Left cardiac atrium (tissue), 4 donors: ENCODE results near the gene HMGXB4. TPM values are rescaled to one million over a fixed set of nuclear protein-coding genes. Genes with fewer than 3 reads are reported as not detected.
"Not testable (repeated sequence)": the region's sequence is repeated elsewhere in the genome, so short reads cannot be mapped to it uniquely, and the experiment has no call there.

Experiments used
- ATAC-seq, 2 donors: fragments of 200-7000 bp; cut with Tn5 transposase; one replicate each; pipeline ENCODE4 v1.9.1; 2020; ENCODE audit warnings: mild to moderate bottlenecking in 2 of 2, moderate library complexity in 2 of 2
- DNase-seq: peaks from one replicate; pipeline ENCODE4 v3.0.0-alpha.2; 2020
- intact Hi-C, 2 donors: fragments of 100-400 bp; cut with DNase I; formaldehyde crosslinking; loops; one replicate each; pipeline versions ENCODE4 v1.14.1 to v1.15.1; 2022 to 2023
- total RNA-seq, 2 donors: library from RNA; stranded (reverse); fragmentation: NEBNext Ultra II Directional; extraction: Animal tissue kit (Norgen Biotek cat#: 25700); gene quantifications; one replicate each; pipeline ENCODE4 v1.2.1, GENCODE V29; 2021
- donor health status: DM: no; HTN: yes; CAD: no.
- donor health status: DM: no; HTN: yes; CAD: no; lungs with severe emphysema.
- donor health status: DM: yes; HTN: yes; CAD: no.
- donor health status: Dilated cardiomyopathy.

HMGXB4 gene
- total RNA-seq, 2 donors from 2014 or later, result 8.8 to 10.3 TPM

DNA sequence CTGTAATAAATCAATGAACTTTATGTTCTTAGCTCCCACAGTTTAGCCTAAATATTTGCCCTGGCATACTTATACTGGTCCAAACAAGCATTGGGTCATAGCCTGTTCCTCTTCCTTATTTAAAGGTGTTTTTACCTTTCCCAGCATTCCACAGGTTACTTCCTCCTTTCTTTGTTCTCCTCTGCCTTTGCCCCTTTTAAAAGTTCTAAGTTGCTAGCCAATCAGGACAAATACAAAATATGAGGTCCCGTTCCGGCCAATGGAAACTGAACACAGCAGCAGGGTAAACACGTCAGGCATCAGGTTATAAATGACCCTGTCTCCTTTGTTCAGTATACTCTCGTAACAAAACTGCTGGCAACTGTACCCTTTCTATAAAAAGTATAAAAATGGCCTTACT is 12.8 kb upstream of the HMGXB4 start:
- ATAC-seq, intact Hi-C loops, DNase-seq: not testable (repeated sequence)

GRCh38 chr22:35250156-35250555 is 7.1 kb upstream of the HMGXB4 start:
- ATAC-seq (no peak), DNase-seq (no peak)
- intact Hi-C loops, result no loop called here

DNA sequence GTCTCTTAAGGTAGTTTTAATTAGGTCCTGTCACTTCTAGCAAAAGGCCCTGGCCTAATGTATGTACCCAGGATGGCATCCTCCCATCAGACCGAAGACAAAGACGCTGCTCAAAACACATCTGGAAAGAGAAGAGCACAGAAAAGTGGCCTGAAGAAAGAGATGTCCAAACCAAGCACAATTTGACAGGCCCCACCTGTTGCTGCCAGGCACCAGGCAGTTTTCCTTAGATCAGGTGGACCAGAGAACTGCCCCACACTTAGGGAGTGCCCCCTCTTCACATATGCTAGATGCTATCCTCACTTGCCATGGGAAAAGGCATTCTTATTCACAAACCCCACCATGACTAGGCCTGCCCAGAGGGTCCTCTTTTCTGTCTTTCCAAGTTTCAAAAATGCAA is 3.3 kb upstream of the HMGXB4 start:
- ATAC-seq (no peak), DNase-seq (no peak)
- intact Hi-C loops, result no loop called here

GRCh38 chr22:35257002-35257320 is 332 bp upstream of the HMGXB4 start:
- intact Hi-C loops, result no loop called here
- ATAC-seq, result no peak
- DNase-seq, result no peak

GRCh38 chr22:35258191-35258988 is 1.1 kb downstream of the HMGXB4 start:
- ATAC-seq (no peak), DNase-seq (no peak)
- intact Hi-C loops, result no loop called here

GRCh38 chr22:35264986-35265385 is 7.7 kb downstream of the HMGXB4 start:
- DNase-seq (no peak), ATAC-seq (no peak)
- intact Hi-C loops, result no loop called here

- DNase-seq (no peak), ATAC-seq (no peak)
- intact Hi-C loops, result no loop called here
Measured at GRCh38 chr22:35266277-35266676, 9.0 kb downstream of the HMGXB4 start.

- no peak for ATAC-seq
Measured at GRCh38 chr22:35269630-35270029, 12.3 kb downstream of the HMGXB4 start.

DNA sequence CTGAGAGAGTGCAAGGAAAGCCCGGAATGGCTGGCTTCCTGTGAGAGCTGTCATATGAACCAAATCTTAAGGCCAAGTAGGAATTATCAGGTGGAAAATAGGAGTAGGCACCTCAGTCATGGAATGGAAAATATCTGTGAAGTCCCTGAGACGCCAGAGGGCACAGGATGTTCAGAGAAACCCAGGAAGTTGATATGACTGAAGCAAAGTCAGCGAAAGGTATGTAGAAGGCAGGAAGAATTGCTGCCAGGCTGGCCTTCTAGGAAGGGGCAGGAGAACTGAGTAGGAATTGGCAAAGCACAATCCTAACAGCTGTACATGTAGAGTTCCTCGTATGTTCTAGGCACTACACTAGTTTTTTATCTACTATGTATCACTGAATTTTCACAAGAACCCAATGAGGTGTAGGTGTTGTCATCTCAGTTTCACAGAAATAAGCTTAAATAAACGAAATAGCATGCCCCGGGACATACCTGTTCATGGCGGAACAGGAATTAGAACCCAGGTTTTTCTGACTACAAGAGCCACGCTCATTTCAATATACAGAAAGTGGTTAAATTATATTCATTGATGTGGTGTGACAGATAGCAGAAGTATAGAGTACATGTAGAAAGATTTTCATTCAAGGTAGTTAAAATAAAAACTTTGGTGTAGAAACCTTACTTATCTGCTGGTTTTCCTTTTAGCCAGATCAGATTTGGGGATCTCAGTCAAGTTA is 17.0 kb downstream of the HMGXB4 start:
- ATAC-seq (no peak), DNase-seq (no peak)
- intact Hi-C loops, result no loop called here

More at GRCh38 chr22:35269630-35270029, 12.3 kb downstream of the HMGXB4 start:
- intact Hi-C loops, result no loop called here
- DNase-seq, result no peak

DNA sequence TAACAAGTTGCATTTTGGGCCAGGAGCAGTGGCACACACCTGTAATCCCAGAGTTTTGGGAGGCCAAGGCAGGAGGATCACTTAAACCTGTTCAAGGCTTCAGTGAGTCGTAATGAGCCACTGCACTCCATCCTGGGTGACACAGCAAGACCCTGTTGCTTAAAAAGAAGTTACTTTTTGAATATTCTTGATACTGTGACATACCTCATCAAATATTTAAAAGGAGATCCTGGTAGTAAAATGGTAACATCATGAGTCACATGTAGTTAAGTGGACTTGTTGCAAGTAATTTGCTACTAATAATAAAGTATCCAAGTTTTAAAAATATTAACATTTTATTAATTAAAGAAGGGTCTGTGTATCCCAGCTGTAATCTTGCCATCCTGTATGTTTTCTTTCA is 18.3 kb downstream of the HMGXB4 start:
- intact Hi-C loops, result no loop called here
- DNase-seq (no peak), ATAC-seq (no peak)

- intact Hi-C loops, result no loop called here
- ATAC-seq (no peak), DNase-seq (no peak)
Measured at GRCh38 chr22:35276019-35276418, 18.7 kb downstream of the HMGXB4 start.

- DNase-seq, result no peak
- intact Hi-C loops, result no loop called here
- no peak for ATAC-seq
Measured at GRCh38 chr22:35288116-35288515, 30.8 kb downstream of the HMGXB4 start.

DNA sequence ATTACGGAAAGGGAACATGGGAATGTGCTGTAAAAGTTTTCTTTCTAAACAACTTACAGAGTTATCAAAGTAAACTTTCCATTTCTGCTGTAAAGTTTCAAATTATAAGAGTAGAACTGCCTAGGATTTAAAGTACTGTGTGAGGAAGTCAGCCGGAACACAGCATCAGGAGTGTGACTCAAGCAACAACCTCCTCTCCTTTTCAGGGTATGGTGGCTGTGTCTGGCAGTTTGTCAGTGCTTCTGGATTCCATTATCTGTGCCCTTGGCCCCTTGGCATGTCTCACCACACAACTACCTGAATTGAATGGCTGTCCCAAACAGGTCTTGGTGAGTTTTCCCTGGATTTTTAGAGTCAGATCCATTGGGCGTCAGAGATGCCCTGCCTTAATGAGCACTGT is 35.5 kb downstream of the HMGXB4 start:
- intact Hi-C loops, result no loop called here
- DNase-seq (no peak), ATAC-seq (no peak)

DNA sequence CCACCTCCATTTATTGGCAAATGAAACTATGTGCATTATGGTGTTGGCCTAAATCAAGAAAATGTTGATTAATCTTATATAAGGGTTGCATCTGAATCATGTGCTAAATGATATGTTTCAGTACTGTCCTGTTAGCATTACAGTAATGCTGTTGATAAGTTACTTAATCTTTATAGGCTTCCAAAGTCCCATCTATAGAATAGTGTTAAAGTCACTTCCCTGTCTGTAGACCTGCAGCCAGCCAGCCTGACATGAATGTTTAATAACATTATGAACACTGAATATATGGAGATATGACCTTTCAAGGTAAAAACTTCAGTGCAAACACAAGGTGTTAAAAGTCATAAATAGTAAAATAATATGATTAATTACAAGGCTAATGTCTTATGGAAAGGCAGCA is 38.8 kb downstream of the HMGXB4 start:
- intact Hi-C loops, result no loop called here
- DNase-seq (no peak), ATAC-seq (no peak)

DNA sequence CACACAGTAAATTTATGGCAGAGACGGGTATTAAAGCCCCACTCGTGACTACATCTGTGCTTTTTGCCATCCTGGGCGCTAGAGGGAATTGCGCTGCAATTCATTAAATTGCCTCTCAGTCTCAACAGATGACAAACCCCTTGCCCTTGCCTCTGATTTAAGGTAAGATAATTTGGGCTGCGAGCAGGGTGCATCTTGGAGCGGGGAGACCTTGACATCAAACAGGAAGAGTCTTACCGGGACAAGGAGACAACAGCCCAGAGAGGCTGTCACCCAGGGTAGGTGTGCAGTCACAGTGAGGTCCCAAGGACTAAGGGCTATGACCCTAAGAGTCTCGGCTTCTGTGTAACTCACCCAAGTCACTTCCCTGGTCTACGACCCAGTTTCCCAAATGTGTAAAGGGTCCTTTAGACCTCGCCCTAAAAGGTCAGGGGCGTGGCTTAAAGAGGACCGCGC is 42.0 kb downstream of the HMGXB4 start:
- no peak for ATAC-seq
- no peak for DNase-seq
- intact Hi-C loops, result no loop called here

- DNase-seq, result peak; percentile 98
- intact Hi-C loops, result no loop called here
- ATAC-seq, result peak; percentile 97 to 98
Measured at GRCh38 chr22:35299673-35300499, 42.6 kb downstream of the HMGXB4 start, which contains the start of gene TOM1. Gene TOM1 (plus strand): TSS chr22:35299894. CDS start chr22:35299929, 35 bp downstream.

- DNase-seq (peak; percentile 60), ATAC-seq (no peak)
- intact Hi-C loops, result no loop called here
Measured at GRCh38 chr22:35301372-35301874, 44.1 kb downstream of the HMGXB4 start.

DNA sequence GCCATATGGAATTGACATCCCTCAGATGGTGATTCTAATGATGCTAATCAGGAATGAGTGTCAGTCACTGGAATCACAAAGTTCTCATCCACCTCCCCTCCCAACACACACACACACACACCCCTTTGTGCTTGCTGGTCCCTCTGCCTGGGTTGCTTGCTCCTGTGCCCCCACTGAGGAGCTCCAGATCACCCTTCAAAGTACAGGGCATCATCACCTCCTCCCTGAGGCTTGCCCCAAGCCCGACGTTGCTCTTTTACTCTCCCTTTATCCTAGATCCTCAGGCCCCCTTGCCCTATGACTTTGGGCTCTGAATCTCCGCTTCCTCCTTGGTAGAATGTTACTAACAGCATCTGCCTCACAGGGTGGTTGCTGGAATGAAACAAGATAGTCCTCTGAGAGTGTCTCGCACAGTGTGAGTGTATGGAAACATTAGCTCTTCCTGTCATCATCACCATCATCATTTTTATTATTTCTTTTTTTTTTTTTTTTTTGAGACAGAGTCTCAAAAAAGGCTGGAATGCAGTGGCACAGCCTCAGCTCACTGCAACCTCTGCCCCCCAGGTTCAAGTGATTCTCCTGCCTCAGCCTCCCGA is 45.8 kb downstream of the HMGXB4 start:
- intact Hi-C loops, result no loop called here
- ATAC-seq, result no peak
- no peak for DNase-seq

DNA sequence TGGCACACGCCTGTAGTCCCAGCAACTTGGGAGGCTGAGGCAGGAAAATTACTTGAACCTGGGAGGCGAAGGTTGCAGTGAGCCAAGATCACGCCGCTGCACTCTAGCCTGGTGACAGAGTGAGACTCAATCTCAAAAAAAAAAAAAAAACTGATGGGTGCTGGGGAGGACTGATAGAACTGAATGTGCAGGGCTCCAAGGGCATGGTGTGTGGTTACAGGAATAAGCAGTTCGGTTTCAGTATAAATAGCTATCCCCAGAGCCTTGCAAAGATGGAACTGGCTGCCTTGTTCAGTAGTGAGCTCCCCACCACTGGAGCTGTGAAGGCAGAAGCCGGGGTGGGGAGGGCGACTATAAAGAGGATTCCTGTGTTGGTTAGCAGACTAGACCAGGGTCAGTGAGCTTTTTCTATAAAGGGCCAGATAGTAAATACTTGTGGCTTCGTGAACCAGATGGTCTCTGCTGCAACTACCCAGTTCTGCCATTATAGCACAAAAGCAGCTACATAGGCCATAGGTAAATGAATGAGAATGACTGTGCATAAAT is 48.3 kb downstream of the HMGXB4 start:
- intact Hi-C loops, result no loop called here
- ATAC-seq (no peak), DNase-seq (no peak)
